ENCODE data around the gene PREX1.

GRCh38 chr20:48741669-48742068 lies 86.1 kb downstream of the PREX1 start:
- TF ChIP-seq, protein P1, sequence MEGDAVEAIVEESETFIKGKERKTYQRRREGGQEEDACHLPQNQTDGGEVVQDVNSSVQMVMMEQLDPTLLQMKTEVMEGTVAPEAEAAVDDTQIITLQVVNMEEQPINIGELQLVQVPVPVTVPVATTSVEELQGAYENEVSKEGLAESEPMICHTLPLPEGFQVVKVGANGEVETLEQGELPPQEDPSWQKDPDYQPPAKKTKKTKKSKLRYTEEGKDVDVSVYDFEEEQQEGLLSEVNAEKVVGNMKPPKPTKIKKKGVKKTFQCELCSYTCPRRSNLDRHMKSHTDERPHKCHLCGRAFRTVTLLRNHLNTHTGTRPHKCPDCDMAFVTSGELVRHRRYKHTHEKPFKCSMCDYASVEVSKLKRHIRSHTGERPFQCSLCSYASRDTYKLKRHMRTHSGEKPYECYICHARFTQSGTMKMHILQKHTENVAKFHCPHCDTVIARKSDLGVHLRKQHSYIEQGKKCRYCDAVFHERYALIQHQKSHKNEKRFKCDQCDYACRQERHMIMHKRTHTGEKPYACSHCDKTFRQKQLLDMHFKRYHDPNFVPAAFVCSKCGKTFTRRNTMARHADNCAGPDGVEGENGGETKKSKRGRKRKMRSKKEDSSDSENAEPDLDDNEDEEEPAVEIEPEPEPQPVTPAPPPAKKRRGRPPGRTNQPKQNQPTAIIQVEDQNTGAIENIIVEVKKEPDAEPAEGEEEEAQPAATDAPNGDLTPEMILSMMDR (conservative IDR thresholded peaks at IDR 0.05; ENCODE audit: low read length): no peak
- TF ChIP-seq EZH2phosphoT487 (IDR thresholded peaks at IDR 0.05; ENCODE audit: borderline replicate concordance, low read depth, low read length): no peak

All from OCI-LY7 (cell line).